Ishikawa (cell line): ENCODE results near the gene GCLM.

Experiments used
- CEBPB ChIP-seq: IDR thresholded peaks from 2 replicates; pipeline ENCODE4 v1.6.1; 2012
- CREB1 ChIP-seq: IDR thresholded peaks from 2 replicates; pipeline ENCODE4 v1.6.1; 2012; ENCODE audit warnings: low read depth
- EGR1 ChIP-seq: IDR thresholded peaks from 2 replicates; pipeline ENCODE4 v1.6.1; 2012
- EP300 ChIP-seq: IDR thresholded peaks from 2 replicates; pipeline ENCODE4 v1.6.1; 2012; ENCODE audit warnings: borderline replicate concordance
- FOXM1 ChIP-seq: IDR thresholded peaks from 2 replicates; pipeline ENCODE4 v1.6.1; 2012; ENCODE audit warnings: low read depth, borderline replicate concordance
- NFIC ChIP-seq: IDR thresholded peaks from 2 replicates; pipeline ENCODE4 v1.6.1; 2012
- RAD21 ChIP-seq: IDR thresholded peaks from 2 replicates; pipeline ENCODE4 v1.6.1; 2012; ENCODE audit warnings: low read depth
- REST ChIP-seq: IDR thresholded peaks from 2 replicates; pipeline ENCODE4 v1.6.1; 2012; ENCODE audit warnings: low read depth, mild to moderate bottlenecking
- TAF1 ChIP-seq: IDR thresholded peaks from 2 replicates; pipeline ENCODE4 v1.6.1; 2012; ENCODE audit warnings: low read depth, mild to moderate bottlenecking
- TCF12 ChIP-seq: IDR thresholded peaks from 2 replicates; pipeline ENCODE4 v1.6.1; 2012; ENCODE audit warnings: low read depth
- TEAD4 ChIP-seq: IDR thresholded peaks from 2 replicates; pipeline ENCODE4 v1.6.1; 2012
- YY1 ChIP-seq: IDR thresholded peaks from 2 replicates; pipeline ENCODE4 v1.6.1; 2012; ENCODE audit warnings: low read depth
- ZBTB7A ChIP-seq: IDR thresholded peaks from 2 replicates; pipeline ENCODE4 v1.6.1; 2012; ENCODE audit warnings: low read depth
- TF ChIP-seq, protein P1 (sequence below): IDR thresholded peaks from 2 replicates; pipeline ENCODE4 v1.6.1; 2012
- TF ChIP-seq, protein P2 (sequence below): IDR thresholded peaks from 2 replicates; pipeline ENCODE4 v1.6.1; 2012

The GCLM gene

GRCh38 chr1:93909146-93910050 is at the start of gene GCLM:
GCLM (minus strand) TSS chr1:93909430; CDS start chr1:93909163, 267 bp downstream.
- TF ChIP-seq TAF1 (peak; percentile 80), RAD21 (peak; percentile 51; the same call in 1 of the 2 replicates), EGR1 (peak; percentile 88), EP300 (peak; percentile 57), TEAD4 (no peak; the same call in none of the 2 replicates), CEBPB (no peak; the same call in 1 of the 2 replicates), CREB1 (no peak), NFIC (peak; percentile 29), FOXM1 (no peak), TCF12 (no peak; the same call in 1 of the 2 replicates), ZBTB7A (peak; percentile 77; the same call in 1 of the 2 replicates), YY1 (no peak)
- TF ChIP-seq, protein P1, sequence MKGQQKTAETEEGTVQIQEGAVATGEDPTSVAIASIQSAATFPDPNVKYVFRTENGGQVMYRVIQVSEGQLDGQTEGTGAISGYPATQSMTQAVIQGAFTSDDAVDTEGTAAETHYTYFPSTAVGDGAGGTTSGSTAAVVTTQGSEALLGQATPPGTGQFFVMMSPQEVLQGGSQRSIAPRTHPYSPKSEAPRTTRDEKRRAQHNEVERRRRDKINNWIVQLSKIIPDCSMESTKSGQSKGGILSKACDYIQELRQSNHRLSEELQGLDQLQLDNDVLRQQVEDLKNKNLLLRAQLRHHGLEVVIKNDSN = no peak
- TF ChIP-seq, protein P2, sequence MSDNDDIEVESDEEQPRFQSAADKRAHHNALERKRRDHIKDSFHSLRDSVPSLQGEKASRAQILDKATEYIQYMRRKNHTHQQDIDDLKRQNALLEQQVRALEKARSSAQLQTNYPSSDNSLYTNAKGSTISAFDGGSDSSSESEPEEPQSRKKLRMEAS = peak; percentile 68; the same call in 1 of the 2 replicates

GRCh38 chr1:93958726-93959100 is 49.5 kb upstream of the GCLM start:
- TF ChIP-seq ZBTB7A (no peak), RAD21 (no peak), EP300 (no peak), YY1 (no peak), TCF12 (no peak), FOXM1 (no peak), CEBPB (no peak), TAF1 (no peak), CREB1 (no peak), TEAD4 (no peak), REST (no peak), NFIC (no peak), EGR1 (no peak)
- TF ChIP-seq, protein P2 = no peak
- TF ChIP-seq, protein P1 = no peak

DNA sequence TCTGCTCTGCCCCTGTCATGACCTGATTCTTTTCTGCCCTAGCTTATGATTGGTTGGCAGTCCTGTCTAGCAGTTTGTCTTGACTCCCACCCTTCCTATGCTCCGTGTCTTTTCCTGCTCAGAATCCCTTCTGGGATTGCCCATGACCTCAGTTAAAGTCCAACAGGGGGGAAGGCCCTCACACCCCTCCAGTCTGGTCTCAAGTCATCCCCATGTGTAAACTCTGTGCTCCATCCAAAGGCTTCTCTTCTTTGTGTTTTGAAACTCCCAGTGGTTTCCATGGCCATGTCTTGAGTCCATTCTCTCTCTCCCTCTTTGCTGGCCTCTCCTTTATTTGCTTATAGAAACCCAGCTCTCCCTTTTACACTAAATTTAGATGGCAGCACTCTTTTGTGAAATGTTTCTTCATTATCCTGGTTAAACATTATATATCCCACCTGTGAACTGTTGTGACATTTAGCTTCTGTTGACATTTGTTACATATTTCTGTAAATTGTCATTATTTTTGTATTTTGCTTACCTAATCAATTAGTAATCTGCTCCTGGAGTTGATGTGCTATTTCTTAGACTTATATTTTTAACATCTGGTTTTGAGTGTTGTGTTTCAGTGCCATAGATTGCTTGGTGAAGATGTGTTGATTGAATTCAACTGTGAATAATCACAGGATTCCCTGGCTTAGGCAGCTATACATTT is 48.9 kb upstream of the GCLM start:
- TF ChIP-seq, protein P2 = no peak
- no peak for TF ChIP-seq CREB1
- TF ChIP-seq RAD21 = no peak
- no peak for TF ChIP-seq ZBTB7A
- TF ChIP-seq FOXM1 = no peak
- no peak for TF ChIP-seq TAF1
- TF ChIP-seq TEAD4 = no peak
- TF ChIP-seq, protein P1 = no peak
- TF ChIP-seq EGR1 = no peak
- no peak for TF ChIP-seq EP300
- TF ChIP-seq REST = no peak
- no peak for TF ChIP-seq TCF12
- TF ChIP-seq YY1 = no peak
- TF ChIP-seq CEBPB = no peak
- TF ChIP-seq NFIC = no peak

DNA sequence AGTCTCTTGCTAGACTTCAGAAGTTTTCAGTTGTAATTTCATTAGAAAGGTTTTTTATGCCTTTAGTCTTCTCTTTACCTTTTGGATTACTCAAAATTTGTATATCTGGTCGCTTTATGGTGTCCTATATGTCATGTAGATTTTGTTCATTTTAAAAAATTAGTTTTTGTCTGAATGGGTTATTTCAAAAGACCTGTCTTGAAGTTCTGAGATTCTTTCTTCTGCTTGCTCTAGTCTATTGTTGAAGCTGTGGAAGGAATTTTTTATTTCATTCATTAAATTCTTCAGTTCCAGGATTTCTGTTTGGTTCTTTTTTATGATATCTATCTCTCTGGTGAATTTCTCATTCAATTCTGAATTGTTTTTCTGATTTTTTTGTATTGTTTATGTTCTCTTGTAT is 46.5 kb upstream of the GCLM start:
- TF ChIP-seq RAD21 (no peak), TAF1 (no peak), TCF12 (no peak), ZBTB7A (no peak), NFIC (no peak), FOXM1 (no peak), CREB1 (no peak), TEAD4 (no peak), EGR1 (no peak), EP300 (no peak), REST (no peak), CEBPB (no peak), YY1 (no peak)
- TF ChIP-seq, protein P1 = no peak
- TF ChIP-seq, protein P2 = no peak
